ENCODE results near the gene CCDC12.

GRCh38 chr3:46874430-46874829 lies 102.1 kb downstream of the CCDC12 start:
- TF ChIP-seq RARB (CRISPR knock-in tag; IDR thresholded peaks at IDR 0.05) (no peak), TSHZ2 (CRISPR knock-in tag; IDR thresholded peaks at IDR 0.05) (no peak), ZFP3 (CRISPR knock-in tag; IDR thresholded peaks at IDR 0.05) (no peak), ZFP30 (CRISPR knock-in tag; IDR thresholded peaks at IDR 0.05) (no peak), CSDC2 (CRISPR knock-in tag; IDR thresholded peaks at IDR 0.05) (no peak), CSRNP3 (CRISPR knock-in tag; IDR thresholded peaks at IDR 0.05) (no peak), ARNTL (CRISPR knock-in tag; IDR thresholded peaks at IDR 0.05; ENCODE audit: borderline replicate concordance, low read depth) (no peak), ZNF8 (CRISPR knock-in tag; IDR thresholded peaks at IDR 0.05) (no peak), PATZ1 (CRISPR knock-in tag; IDR thresholded peaks at IDR 0.05; ENCODE audit: borderline replicate concordance) (no peak), SNAI2 (CRISPR knock-in tag; IDR thresholded peaks at IDR 0.05) (no peak)

All from SK-N-SH treated with all-trans-retinoic acid at 6 μM for 48 hours (cell line).